PC-9 (cell line): ENCODE data around the gene TMEM187. TPM values are rescaled to one million over a fixed set of nuclear protein-coding genes. Genes with fewer than 3 reads are reported as not detected.

ENCODE experiments used
- BruUV-seq: library from RNA; stranded (reverse); fragments of 400-500 nt; replicated peaks from 2 replicates; lab custom pipeline; 2021; lab: Mats Ljungman, UMichigan
- CTCF ChIA-PET: fragments of 300-600 bp; sonication (Branson Sonifier 250); formaldehyde crosslinking; loops from one replicate; lab custom pipeline; 2022; ENCODE audit warnings: antibody characterized with exemption; lab: Charles Lee
- POLR2A ChIA-PET: fragments of 300-600 bp; sonication (Branson Sonifier 250); formaldehyde crosslinking; loops from one replicate; lab custom pipeline; 2022; ENCODE audit warnings: antibody characterized with exemption; ENCODE audit not compliant: unreplicated experiment; lab: Charles Lee
- DNase-seq, 2 experiments: peaks; one replicate each; pipeline versions ENCODE4 v3.0.0 to v3.0.0-alpha.2; 2015 to 2022; ENCODE audit warnings: mixed read lengths in 1 of 2
- H2AFZ ChIP-seq: fragments of 200-600 bp; sonication (generic); 2 replicates; pipeline ENCODE4 v1.8.1; 2017; ENCODE audit warnings: antibody characterized with exemption
- H3F3A ChIP-seq: fragments of 200-600 bp; sonication (generic); 2 replicates; pipeline ENCODE4 v1.8.1; 2017; ENCODE audit warnings: antibody characterized with exemption, mild to moderate bottlenecking, low read depth; ENCODE audit not compliant: insufficient read depth
- H3K27ac ChIP-seq: fragments of 200-600 bp; sonication (generic); 2 replicates; pipeline ENCODE4 v1.6.1; 2016; ENCODE audit warnings: mixed run types
- H3K27me3 ChIP-seq: fragments of 200-600 bp; sonication (generic); 2 replicates; pipeline ENCODE4 v1.6.1; 2016; ENCODE audit warnings: low read depth, mixed run types; ENCODE audit not compliant: insufficient read depth
- H3K36me3 ChIP-seq: fragments of 200-600 bp; sonication (generic); 2 replicates; pipeline ENCODE4 v1.6.1; 2016; ENCODE audit warnings: low read depth, mixed run types
- H3K4me1 ChIP-seq: fragments of 200-600 bp; sonication (generic); replicated peaks from 2 replicates; pipeline ENCODE4 v1.6.1; 2016; ENCODE audit warnings: mixed run types; ENCODE audit not compliant: insufficient read depth
- H3K4me2 ChIP-seq: fragments of 200-600 bp; sonication (generic); 2 replicates; pipeline ENCODE4 v1.6.1; 2017; ENCODE audit warnings: mixed run types
- H3K4me3 ChIP-seq: fragments of 200-600 bp; sonication (generic); 2 replicates; pipeline ENCODE4 v1.6.1; 2016; ENCODE audit warnings: mixed run types
- H3K79me2 ChIP-seq: fragments of 200-600 bp; sonication (generic); 2 replicates; pipeline ENCODE4 v1.6.1; 2017; ENCODE audit warnings: low read depth, mixed run types
- H3K9me2 ChIP-seq: fragments of 200-600 bp; sonication (generic); 2 replicates; pipeline ENCODE4 v1.8.1; 2017; ENCODE audit warnings: mild to moderate bottlenecking; ENCODE audit not compliant: insufficient read depth
- H3K9me3 ChIP-seq: fragments of 200-600 bp; sonication (generic); 2 replicates; pipeline ENCODE4 v1.8.1; 2016; ENCODE audit warnings: low read depth; ENCODE audit not compliant: insufficient read depth
- H4K20me1 ChIP-seq: fragments of 200-600 bp; sonication (generic); 2 replicates; pipeline ENCODE4 v1.8.1; 2017; ENCODE audit not compliant: insufficient read depth
- EZH2 ChIP-seq: fragments of 200-600 bp; sonication (generic); IDR thresholded peaks from 2 replicates; pipeline ENCODE4 v1.8.0; 2017; ENCODE audit warnings: antibody characterized with exemption, low read depth
- intact Hi-C: fragments of 100-400 bp; cut with micrococcal nuclease; formaldehyde crosslinking; loops from one replicate; pipeline ENCODE4 v1.10.0; 2022; ENCODE audit not compliant: unreplicated experiment
- total RNA-seq: library from RNA; stranded (reverse); gene quantifications from 2 replicates; pipeline ENCODE4 v1.2.3, GENCODE V29; 2021
- TF ChIP-seq, protein P1 (sequence below): fragments of 200-600 bp; sonication (generic); conservative IDR thresholded peaks from 2 replicates; pipeline ENCODE4 v1.6.1; 2017; ENCODE audit warnings: mixed run types, antibody characterized with exemption, mild to moderate bottlenecking, moderate library complexity

TMEM187 gene
- total RNA-seq, 1 experiment from 2014 or later = 20.1 TPM

DNA sequence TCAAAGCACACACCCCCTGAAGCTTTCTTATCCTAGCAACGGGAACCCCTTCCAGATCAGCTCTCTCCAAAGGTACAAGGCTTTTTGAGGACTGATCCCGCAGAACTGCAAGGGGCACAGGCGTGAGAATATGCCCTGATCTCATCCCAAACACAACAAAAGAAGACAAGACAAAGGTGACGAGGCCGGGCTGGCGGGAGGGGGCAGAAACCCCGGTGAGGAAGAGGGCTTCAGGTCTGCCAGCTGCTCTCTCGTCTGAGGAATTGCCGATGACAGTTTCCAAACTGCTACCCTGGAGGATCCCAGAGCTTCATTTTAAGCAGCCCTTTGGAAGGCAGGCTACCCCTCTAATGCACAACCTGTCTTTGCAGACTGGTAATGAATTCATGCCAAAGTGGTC is 4.3 kb upstream of the TMEM187 start:
- Histone ChIP-seq H3K27ac (no peak overlapping the region), H4K20me1 (peaks cover 56% of the 10 kb centered on the region)
- BruUV-seq = no TSS peak

GRCh38 chrX:153968754-153969124 is 3.8 kb upstream of the TMEM187 start:
- H4K20me1 ChIP-seq = peaks cover 56% of the 10 kb centered on the region
- peaks cover 4% of the 10 kb centered on the region for H3K4me1 ChIP-seq
- H3K9me2 ChIP-seq = no peaks in the 10 kb centered on the region
- TF ChIP-seq, protein P1, sequence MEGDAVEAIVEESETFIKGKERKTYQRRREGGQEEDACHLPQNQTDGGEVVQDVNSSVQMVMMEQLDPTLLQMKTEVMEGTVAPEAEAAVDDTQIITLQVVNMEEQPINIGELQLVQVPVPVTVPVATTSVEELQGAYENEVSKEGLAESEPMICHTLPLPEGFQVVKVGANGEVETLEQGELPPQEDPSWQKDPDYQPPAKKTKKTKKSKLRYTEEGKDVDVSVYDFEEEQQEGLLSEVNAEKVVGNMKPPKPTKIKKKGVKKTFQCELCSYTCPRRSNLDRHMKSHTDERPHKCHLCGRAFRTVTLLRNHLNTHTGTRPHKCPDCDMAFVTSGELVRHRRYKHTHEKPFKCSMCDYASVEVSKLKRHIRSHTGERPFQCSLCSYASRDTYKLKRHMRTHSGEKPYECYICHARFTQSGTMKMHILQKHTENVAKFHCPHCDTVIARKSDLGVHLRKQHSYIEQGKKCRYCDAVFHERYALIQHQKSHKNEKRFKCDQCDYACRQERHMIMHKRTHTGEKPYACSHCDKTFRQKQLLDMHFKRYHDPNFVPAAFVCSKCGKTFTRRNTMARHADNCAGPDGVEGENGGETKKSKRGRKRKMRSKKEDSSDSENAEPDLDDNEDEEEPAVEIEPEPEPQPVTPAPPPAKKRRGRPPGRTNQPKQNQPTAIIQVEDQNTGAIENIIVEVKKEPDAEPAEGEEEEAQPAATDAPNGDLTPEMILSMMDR = no peak
- no peak for TF ChIP-seq EZH2
- H3K79me2 ChIP-seq = peaks cover 66% of the 10 kb centered on the region
- H2AFZ ChIP-seq = no peak overlapping the region
- CTCF ChIA-PET = no interaction called here
- H3K4me3 ChIP-seq = no peak overlapping the region
- peak overlapping the region; percentile 89; the same call in 1 of the 2 replicates for H3K4me2 ChIP-seq
- H3K9me3 ChIP-seq = no peaks in the 10 kb centered on the region
- H3K27ac ChIP-seq = no peak overlapping the region
- peaks cover 9% of the 10 kb centered on the region; the same call in 1 of the 2 replicates for H3F3A ChIP-seq
- no peak for DNase-seq
- BruUV-seq = no TSS peak
- POLR2A ChIA-PET = interaction anchor here (0.7 kb wide), 1 partner anchor 163 kb away, joined by 3 read pairs; no protein-coding TSS in a partner anchor
- no peaks in the 10 kb centered on the region for H3K27me3 ChIP-seq
- intact Hi-C loops = no loop called here
- no peaks in the 10 kb centered on the region for H3K36me3 ChIP-seq

More for the DNA sequence above, 4.3 kb upstream of the TMEM187 start:
- ChIA-PET CTCF (no interaction called here), POLR2A (interaction anchor here (0.6 kb wide), 1 partner anchor 99 kb away, joined by 4 read pairs; no protein-coding TSS in a partner anchor)
- intact Hi-C loops = no loop called here
- Histone ChIP-seq H3K9me3 (no peaks in the 10 kb centered on the region), H3K4me2 (peak overlapping the region; percentile 89; the same call in 1 of the 2 replicates), H3K9me2 (no peaks in the 10 kb centered on the region), H3K27me3 (no peaks in the 10 kb centered on the region), H3K36me3 (no peaks in the 10 kb centered on the region), H2AFZ (no peak overlapping the region), H3K4me3 (no peak overlapping the region), H3F3A (peaks cover 4% of the 10 kb centered on the region; the same call in 1 of the 2 replicates), H3K79me2 (peaks cover 64% of the 10 kb centered on the region), H3K4me1 (no peaks in the 10 kb centered on the region; the same call in 1 of the 2 replicates)
- TF ChIP-seq EZH2 = no peak
- TF ChIP-seq, protein P1 = no peak
- DNase-seq = no peak

GRCh38 chrX:153969125-153969903 is 3.2 kb upstream of the TMEM187 start:
- Histone ChIP-seq H3K4me2 (peak overlapping the region; percentile 89), H3K9me2 (no peaks in the 10 kb centered on the region), H3K9me3 (no peaks in the 10 kb centered on the region), H3F3A (peaks cover 9% of the 10 kb centered on the region; the same call in 1 of the 2 replicates), H2AFZ (no peak overlapping the region), H3K36me3 (no peaks in the 10 kb centered on the region), H3K27ac (no peak overlapping the region), H3K27me3 (no peaks in the 10 kb centered on the region), H3K79me2 (peaks cover 72% of the 10 kb centered on the region), H4K20me1 (peaks cover 55% of the 10 kb centered on the region), H3K4me3 (peak overlapping the region; percentile 92; the same call in 1 of the 2 replicates), H3K4me1 (peaks cover 10% of the 10 kb centered on the region)
- ChIA-PET POLR2A (interaction anchor here (0.7 kb wide), 1 partner anchor 163 kb away, joined by 3 read pairs; no protein-coding TSS in a partner anchor), CTCF (no interaction called here)
- BruUV-seq = TSS peak; percentile 2
- no peak for DNase-seq
- intact Hi-C loops = no loop called here
- TF ChIP-seq EZH2 = no peak
- TF ChIP-seq, protein P1 = no peak
